ENCODE results near the gene TET1.

DNA sequence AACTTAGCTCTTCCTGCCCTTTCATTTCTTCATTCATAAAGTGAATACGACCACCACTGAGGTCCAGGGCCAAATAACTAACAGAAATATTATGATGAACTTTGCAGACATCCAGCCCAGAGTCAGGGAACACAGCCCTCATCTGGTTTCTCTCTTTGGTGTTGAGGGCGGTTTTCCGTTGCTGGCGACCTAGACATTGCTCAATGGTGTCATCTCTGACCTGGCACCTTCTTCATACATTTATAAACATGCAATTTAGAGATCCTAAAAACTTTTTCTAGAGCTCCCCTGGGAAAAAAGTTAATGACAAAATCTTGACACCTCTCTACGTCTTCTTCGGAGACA is 324 bp upstream of the TET1 start:
- TF ChIP-seq, protein P1, sequence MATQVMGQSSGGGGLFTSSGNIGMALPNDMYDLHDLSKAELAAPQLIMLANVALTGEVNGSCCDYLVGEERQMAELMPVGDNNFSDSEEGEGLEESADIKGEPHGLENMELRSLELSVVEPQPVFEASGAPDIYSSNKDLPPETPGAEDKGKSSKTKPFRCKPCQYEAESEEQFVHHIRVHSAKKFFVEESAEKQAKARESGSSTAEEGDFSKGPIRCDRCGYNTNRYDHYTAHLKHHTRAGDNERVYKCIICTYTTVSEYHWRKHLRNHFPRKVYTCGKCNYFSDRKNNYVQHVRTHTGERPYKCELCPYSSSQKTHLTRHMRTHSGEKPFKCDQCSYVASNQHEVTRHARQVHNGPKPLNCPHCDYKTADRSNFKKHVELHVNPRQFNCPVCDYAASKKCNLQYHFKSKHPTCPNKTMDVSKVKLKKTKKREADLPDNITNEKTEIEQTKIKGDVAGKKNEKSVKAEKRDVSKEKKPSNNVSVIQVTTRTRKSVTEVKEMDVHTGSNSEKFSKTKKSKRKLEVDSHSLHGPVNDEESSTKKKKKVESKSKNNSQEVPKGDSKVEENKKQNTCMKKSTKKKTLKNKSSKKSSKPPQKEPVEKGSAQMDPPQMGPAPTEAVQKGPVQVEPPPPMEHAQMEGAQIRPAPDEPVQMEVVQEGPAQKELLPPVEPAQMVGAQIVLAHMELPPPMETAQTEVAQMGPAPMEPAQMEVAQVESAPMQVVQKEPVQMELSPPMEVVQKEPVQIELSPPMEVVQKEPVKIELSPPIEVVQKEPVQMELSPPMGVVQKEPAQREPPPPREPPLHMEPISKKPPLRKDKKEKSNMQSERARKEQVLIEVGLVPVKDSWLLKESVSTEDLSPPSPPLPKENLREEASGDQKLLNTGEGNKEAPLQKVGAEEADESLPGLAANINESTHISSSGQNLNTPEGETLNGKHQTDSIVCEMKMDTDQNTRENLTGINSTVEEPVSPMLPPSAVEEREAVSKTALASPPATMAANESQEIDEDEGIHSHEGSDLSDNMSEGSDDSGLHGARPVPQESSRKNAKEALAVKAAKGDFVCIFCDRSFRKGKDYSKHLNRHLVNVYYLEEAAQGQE (IDR thresholded peaks at IDR 0.05; ENCODE audit: insufficient replicate concordance, low read depth), result no peak
- TF ChIP-seq CTCF (IDR thresholded peaks at IDR 0.05; ENCODE audit: insufficient read depth, low read length) (no peak), GABPA (IDR thresholded peaks at IDR 0.05; ENCODE audit: low read depth) (no peak), POLR2AphosphoS5 (IDR thresholded peaks at IDR 0.05; ENCODE audit: low read depth) (no peak), SPI1 (IDR thresholded peaks at IDR 0.05; ENCODE audit: borderline replicate concordance, low read depth) (no peak)

Data from HL-60 (cell line).